Natural killer cell (primary cell): ENCODE data around the gene HMX2. TPM values are rescaled to one million over a fixed set of nuclear protein-coding genes. Genes with fewer than 3 reads are reported as not detected.
"Not testable (repeated sequence)": the region's sequence is repeated elsewhere in the genome, so short reads cannot be mapped to it uniquely, and the experiment has no call there.

Source experiments
- ATAC-seq, 3 donors: fragments of 150-1000 bp in 2 of 3; fragments of 200-7000 bp in 1 of 3; cut with Tn5 transposase; 1 replicate in 1 of 3; 2 replicates in 2 of 3; pipeline ENCODE4 v1.10.0; 2021; ENCODE audit warnings: mild to moderate bottlenecking in 2 of 3, moderate library complexity in 2 of 3
- DNase-seq, 2 donors: peaks; one replicate each; pipeline versions ENCODE4 v3.0.0 to v3.0.0-alpha.2; 2013 to 2021; ENCODE audit warnings: mixed read lengths in 1 of 2
- H3K27ac ChIP-seq: one replicate; pipeline ENCODE4 v1.5.1; 2013; ENCODE audit warnings: mild to moderate bottlenecking, low read length
- H3K27me3 ChIP-seq: one replicate; pipeline ENCODE4 v1.6.1; 2013; ENCODE audit warnings: low read length; ENCODE audit not compliant: control insufficient read depth, insufficient read depth
- H3K36me3 ChIP-seq: one replicate; pipeline ENCODE4 v1.6.1; 2013; ENCODE audit warnings: low read length; ENCODE audit not compliant: control insufficient read depth, insufficient read depth
- H3K4me1 ChIP-seq: one replicate; pipeline ENCODE4 v1.6.1; 2013; ENCODE audit warnings: low read length; ENCODE audit not compliant: control insufficient read depth, insufficient read depth
- H3K4me3 ChIP-seq: one replicate; pipeline ENCODE4 v1.5.1; 2013; ENCODE audit warnings: low read length
- H3K9me3 ChIP-seq: one replicate; pipeline ENCODE4 v1.6.1; 2013; ENCODE audit warnings: low read length; ENCODE audit not compliant: control insufficient read depth, insufficient read depth
- H3K27ac Mint-ChIP-seq, 2 donors: one replicate each; pipeline ENCODE4 v1.8.0; 2022; ENCODE audit warnings: mild to moderate bottlenecking in 2 of 2, mixed read lengths in 2 of 2, moderate library complexity in 1 of 2
- H3K27me3 Mint-ChIP-seq, 2 donors: one replicate each; pipeline ENCODE4 v1.8.0; 2022; ENCODE audit warnings: low read depth in 2 of 2, mixed read lengths in 2 of 2
- H3K36me3 Mint-ChIP-seq: one replicate; pipeline ENCODE4 v1.8.0; 2022; ENCODE audit warnings: mixed read lengths
- H3K4me1 Mint-ChIP-seq, 2 donors: one replicate each; pipeline ENCODE4 v1.8.0; 2022; ENCODE audit warnings: mixed read lengths in 2 of 2
- H3K4me3 Mint-ChIP-seq: one replicate; pipeline ENCODE4 v1.8.0; 2022; ENCODE audit warnings: mild to moderate bottlenecking, moderate library complexity, mixed read lengths
- H3K9me3 Mint-ChIP-seq, 2 donors: one replicate each; pipeline ENCODE4 v1.8.0; 2022; ENCODE audit warnings: mixed read lengths in 2 of 2
- CTCF ChIP-seq: fragments of 200-600 bp; IDR thresholded peaks from one replicate; pipeline ENCODE4 v1.8.0; 2022; ENCODE audit warnings: antibody characterized with exemption
- WGBS: methylation state at CpG from one replicate; pipeline ENCODE4 v1.1.7; 2013; ENCODE audit warnings: missing lambda C conversion rate; ENCODE audit not compliant: insufficient coverage; 5-methylcytosine and 5-hydroxymethylcytosine counted together
- intact Hi-C: fragments of 100-400 bp; cut with micrococcal nuclease; formaldehyde crosslinking; loops from one replicate; pipeline ENCODE4 v1.14.2; 2022
- total RNA-seq, 4 donors: library from RNA; stranded (reverse); fragments of 120-200 nt in 1 of 4; gene quantifications; one replicate each; pipeline versions ENCODE4 v1.2.3 to v1.2.4, GENCODE V29; 2013 to 2022

The HMX2 gene
- total RNA-seq, 3 donors from 2014 or later (not counting 1 experiment from before 2014, with no cell fraction given): not detected

GRCh38 chr10:123165445-123166072 lies 17.6 kb downstream of the HMX2 start:
- intact Hi-C loops: no loop called here
- WGBS: 96% methylated on average over 4 of the region's 4 CpGs
- Mint-ChIP-seq H3K4me3 (no peak overlapping the region), H3K36me3 (peaks cover 6% of the 10 kb centered on the region), H3K27me3 (no peaks in the 10 kb centered on the region), H3K9me3 (no peaks in the 10 kb centered on the region), H3K27ac (peak overlapping the region; percentile 23 to 52), H3K4me1 (peaks cover 16 to 29% of the 10 kb centered on the region in 2 donors)
- Histone ChIP-seq H3K9me3 (no peaks in the 10 kb centered on the region), H3K4me3 (no peak overlapping the region), H3K27me3 (no peaks in the 10 kb centered on the region), H3K27ac (no peak overlapping the region), H3K36me3 (peaks cover 58% of the 10 kb centered on the region), H3K4me1 (peaks cover 2% of the 10 kb centered on the region)
- ATAC-seq (no peak), DNase-seq (peak in 1 of 2 donors; percentile 11)
- no peak for TF ChIP-seq CTCF

GRCh38 chr10:123166618-123167017 lies 18.7 kb downstream of the HMX2 start:
- Histone ChIP-seq H3K4me3 (no peak overlapping the region), H3K36me3 (peaks cover 56% of the 10 kb centered on the region), H3K27ac (no peak overlapping the region), H3K9me3 (no peaks in the 10 kb centered on the region), H3K4me1 (no peaks in the 10 kb centered on the region), H3K27me3 (no peaks in the 10 kb centered on the region)
- peak overlapping the region in 1 of 2 donors; percentile 2 for H3K27ac Mint-ChIP-seq
- peaks cover 4% of the 10 kb centered on the region for H3K36me3 Mint-ChIP-seq
- WGBS: 100% methylated on average over 2 of the region's 2 CpGs
- no peaks in the 10 kb centered on the region for H3K27me3 Mint-ChIP-seq
- no peak for DNase-seq
- no peaks in the 10 kb centered on the region for H3K9me3 Mint-ChIP-seq
- no peak for TF ChIP-seq CTCF
- H3K4me3 Mint-ChIP-seq: no peak overlapping the region
- H3K4me1 Mint-ChIP-seq: peaks cover 14 to 22% of the 10 kb centered on the region in 2 donors
- ATAC-seq: no peak
- intact Hi-C loops: no loop called here

- no peaks in the 10 kb centered on the region for H3K4me1 ChIP-seq
- H3K4me3 ChIP-seq: no peak overlapping the region
- Mint-ChIP-seq H3K9me3 (no peaks in the 10 kb centered on the region), H3K36me3 (no peaks in the 10 kb centered on the region), H3K27ac (no peak overlapping the region), H3K27me3 (no peaks in the 10 kb centered on the region), H3K4me3 (no peak overlapping the region), H3K4me1 (peaks cover 14 to 25% of the 10 kb centered on the region in 2 donors)
- H3K27me3 ChIP-seq: no peaks in the 10 kb centered on the region
- H3K36me3 ChIP-seq: peaks cover 24% of the 10 kb centered on the region
- WGBS: 97% methylated on average over 4 of the region's 4 CpGs
- ATAC-seq: no peak
- DNase-seq: no peak
- intact Hi-C loops: no loop called here
- no peak for TF ChIP-seq CTCF
- no peaks in the 10 kb centered on the region for H3K9me3 ChIP-seq
- no peak overlapping the region for H3K27ac ChIP-seq
These were observed 23.0 kb downstream of the HMX2 start for GRCh38 chr10:123170961-123171360.

- not testable (repeated sequence) for H3K27ac ChIP-seq, H3K27ac Mint-ChIP-seq, H3K9me3 Mint-ChIP-seq
These were observed 23.7 kb downstream of the HMX2 start for GRCh38 chr10:123171616-123172015.

More at GRCh38 chr10:123171616-123172015, 23.7 kb downstream of the HMX2 start:
- over 99% methylated on average over 9 of the region's 10 CpGs for WGBS
- H3K4me1 ChIP-seq, H3K4me3 ChIP-seq, H3K36me3 Mint-ChIP-seq, ATAC-seq, H3K9me3 ChIP-seq, H3K4me3 Mint-ChIP-seq, H3K27me3 ChIP-seq, H3K27me3 Mint-ChIP-seq, DNase-seq, intact Hi-C loops: not testable (repeated sequence)
- peaks cover 25% of the 10 kb centered on the region for H3K36me3 ChIP-seq
- H3K4me1 Mint-ChIP-seq: peaks cover 10 to 23% of the 10 kb centered on the region in 2 donors
